ENCODE measurements around the gene MYL7.

DNA sequence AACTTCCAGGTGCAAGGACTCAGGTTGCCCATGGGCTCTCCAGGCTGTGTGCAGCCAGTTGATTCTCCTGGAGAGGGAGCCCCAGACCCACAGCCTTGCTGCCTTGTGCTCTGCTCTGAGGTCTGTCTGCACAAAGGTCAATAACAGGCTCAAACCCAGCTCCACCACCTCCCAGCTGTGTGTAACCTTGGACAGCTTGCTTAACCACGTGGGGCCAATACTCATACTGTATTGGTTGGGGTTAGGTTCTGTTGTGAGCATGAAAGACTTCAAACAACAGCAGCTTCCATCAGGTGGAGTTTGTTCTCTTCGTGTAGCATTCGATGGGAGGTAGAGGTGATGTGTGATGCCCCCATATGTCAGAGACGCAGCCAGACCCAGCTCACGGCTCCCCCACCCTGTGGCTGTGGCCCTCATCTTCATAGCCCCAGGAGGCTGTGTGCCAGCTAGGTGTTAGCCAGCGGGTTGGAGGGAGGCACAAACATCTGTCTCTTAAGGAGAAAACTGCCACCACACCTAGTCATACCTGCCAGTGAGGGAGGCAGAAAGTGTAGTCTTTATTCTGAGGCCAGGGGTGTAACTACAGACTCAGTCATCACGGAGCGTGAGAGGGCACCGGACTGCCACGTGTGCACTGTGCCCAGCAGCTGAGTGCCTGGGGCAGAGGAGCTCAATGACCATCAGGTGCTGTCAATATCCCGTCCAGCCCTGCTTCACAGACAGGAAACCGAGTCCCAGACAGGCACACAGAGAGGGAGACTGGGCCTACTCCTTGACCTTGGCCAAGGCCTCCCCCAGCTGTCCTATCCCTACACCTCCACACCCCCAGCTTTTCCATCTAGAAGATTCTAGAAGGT, 9.7 kb downstream of the MYL7 start:
- TF ChIP-seq, protein P1, sequence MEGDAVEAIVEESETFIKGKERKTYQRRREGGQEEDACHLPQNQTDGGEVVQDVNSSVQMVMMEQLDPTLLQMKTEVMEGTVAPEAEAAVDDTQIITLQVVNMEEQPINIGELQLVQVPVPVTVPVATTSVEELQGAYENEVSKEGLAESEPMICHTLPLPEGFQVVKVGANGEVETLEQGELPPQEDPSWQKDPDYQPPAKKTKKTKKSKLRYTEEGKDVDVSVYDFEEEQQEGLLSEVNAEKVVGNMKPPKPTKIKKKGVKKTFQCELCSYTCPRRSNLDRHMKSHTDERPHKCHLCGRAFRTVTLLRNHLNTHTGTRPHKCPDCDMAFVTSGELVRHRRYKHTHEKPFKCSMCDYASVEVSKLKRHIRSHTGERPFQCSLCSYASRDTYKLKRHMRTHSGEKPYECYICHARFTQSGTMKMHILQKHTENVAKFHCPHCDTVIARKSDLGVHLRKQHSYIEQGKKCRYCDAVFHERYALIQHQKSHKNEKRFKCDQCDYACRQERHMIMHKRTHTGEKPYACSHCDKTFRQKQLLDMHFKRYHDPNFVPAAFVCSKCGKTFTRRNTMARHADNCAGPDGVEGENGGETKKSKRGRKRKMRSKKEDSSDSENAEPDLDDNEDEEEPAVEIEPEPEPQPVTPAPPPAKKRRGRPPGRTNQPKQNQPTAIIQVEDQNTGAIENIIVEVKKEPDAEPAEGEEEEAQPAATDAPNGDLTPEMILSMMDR (IDR thresholded peaks at IDR 0.05), result no peak
- TF ChIP-seq POLR2A (IDR thresholded peaks at IDR 0.05), result no peak

Data from thyroid gland (tissue), 4 donors.